ENCODE results near the gene LONRF3.
"Not testable (repeated sequence)": the region's sequence is repeated elsewhere in the genome, so short reads cannot be mapped to it uniquely, and the experiment has no call there.

- TF ChIP-seq, protein P1, sequence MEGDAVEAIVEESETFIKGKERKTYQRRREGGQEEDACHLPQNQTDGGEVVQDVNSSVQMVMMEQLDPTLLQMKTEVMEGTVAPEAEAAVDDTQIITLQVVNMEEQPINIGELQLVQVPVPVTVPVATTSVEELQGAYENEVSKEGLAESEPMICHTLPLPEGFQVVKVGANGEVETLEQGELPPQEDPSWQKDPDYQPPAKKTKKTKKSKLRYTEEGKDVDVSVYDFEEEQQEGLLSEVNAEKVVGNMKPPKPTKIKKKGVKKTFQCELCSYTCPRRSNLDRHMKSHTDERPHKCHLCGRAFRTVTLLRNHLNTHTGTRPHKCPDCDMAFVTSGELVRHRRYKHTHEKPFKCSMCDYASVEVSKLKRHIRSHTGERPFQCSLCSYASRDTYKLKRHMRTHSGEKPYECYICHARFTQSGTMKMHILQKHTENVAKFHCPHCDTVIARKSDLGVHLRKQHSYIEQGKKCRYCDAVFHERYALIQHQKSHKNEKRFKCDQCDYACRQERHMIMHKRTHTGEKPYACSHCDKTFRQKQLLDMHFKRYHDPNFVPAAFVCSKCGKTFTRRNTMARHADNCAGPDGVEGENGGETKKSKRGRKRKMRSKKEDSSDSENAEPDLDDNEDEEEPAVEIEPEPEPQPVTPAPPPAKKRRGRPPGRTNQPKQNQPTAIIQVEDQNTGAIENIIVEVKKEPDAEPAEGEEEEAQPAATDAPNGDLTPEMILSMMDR (IDR thresholded peaks at IDR 0.05; ENCODE audit: control extremely low read depth in 1 of 3, insufficient read depth in 1 of 3, low read depth in 1 of 3, low read length in 3 of 3): not testable (repeated sequence)
- TF ChIP-seq KDM5A (IDR thresholded peaks at IDR 0.05; ENCODE audit: low read length); POLR2A (IDR thresholded peaks at IDR 0.05; ENCODE audit: control extremely low read depth in 1 of 2, low read depth in 2 of 2, low read length in 2 of 2); MAX (IDR thresholded peaks at IDR 0.05); POLR2AphosphoS5 (IDR thresholded peaks at IDR 0.05; ENCODE audit: low read depth, low read length); KDM1A (IDR thresholded peaks at IDR 0.05; ENCODE audit: borderline replicate concordance, low read length); SP1 (IDR thresholded peaks at IDR 0.05; ENCODE audit: low read depth, low read length); CHD2 (IDR thresholded peaks at IDR 0.05; ENCODE audit: low read length); BACH1 (IDR thresholded peaks at IDR 0.05; ENCODE audit: low read length); YY1 (IDR thresholded peaks at IDR 0.05; ENCODE audit: low read depth, low read length); JUND (IDR thresholded peaks at IDR 0.05; ENCODE audit: low read length); SIN3A (conservative IDR thresholded peaks at IDR 0.05 in 1 of 2, IDR thresholded peaks at IDR 0.05 in 1 of 2; ENCODE audit: low read depth in 1 of 2, low read length in 2 of 2); RXRA (IDR thresholded peaks at IDR 0.05; ENCODE audit: insufficient read depth, low read depth, low read length): not testable (repeated sequence)
Observed at GRCh38 chrX:119027960-119028732, 53.7 kb downstream of the LONRF3 start.
